HG03354 (cell line): ENCODE measurements around the gene TNFAIP3.
A peak's percentile ranks its signal among the peaks of the same experiment; 100 is the strongest.
"Not testable (repeated sequence)": the region's sequence is repeated elsewhere in the genome, so short reads cannot be mapped to it uniquely, and the experiment has no call there.

Source experiments
- ATAC-seq: cut with Tn5 transposase; IDR thresholded peaks from one replicate; pipeline ENCODE4 v1.9.1; 2021; ENCODE audit warnings: mild to moderate bottlenecking; ENCODE audit not compliant: unreplicated experiment, poor library complexity, severe bottlenecking

Gene TNFAIP3

GRCh38 chr6:137866914-137867684, at the start of gene TNFAIP3:
Gene TNFAIP3, plus strand, starts transcription at chr6:137867259. Its CDS starts 3,969 bp downstream, at chr6:137871228.
- ATAC-seq = peak; percentile 78

DNA sequence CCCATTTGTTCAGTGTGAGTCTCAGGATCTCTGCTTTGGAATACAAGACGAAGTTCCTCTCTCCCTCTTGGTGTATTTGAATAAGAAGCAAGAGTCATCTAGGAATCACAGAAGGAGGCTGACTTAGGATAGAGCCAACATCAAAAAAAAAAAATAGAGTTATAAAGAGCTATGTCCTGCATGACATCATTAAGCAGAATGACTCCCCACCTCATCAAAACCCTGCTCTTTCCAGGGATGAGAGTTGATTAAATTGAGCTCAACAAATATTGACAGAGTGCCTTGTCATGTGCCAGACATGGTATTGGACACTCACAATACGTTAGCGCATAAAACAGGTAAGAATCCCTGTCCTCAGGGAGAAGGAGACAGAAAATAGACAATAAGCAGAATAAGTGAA, 48.6 kb upstream of the TNFAIP3 start:
- no peak for ATAC-seq

DNA sequence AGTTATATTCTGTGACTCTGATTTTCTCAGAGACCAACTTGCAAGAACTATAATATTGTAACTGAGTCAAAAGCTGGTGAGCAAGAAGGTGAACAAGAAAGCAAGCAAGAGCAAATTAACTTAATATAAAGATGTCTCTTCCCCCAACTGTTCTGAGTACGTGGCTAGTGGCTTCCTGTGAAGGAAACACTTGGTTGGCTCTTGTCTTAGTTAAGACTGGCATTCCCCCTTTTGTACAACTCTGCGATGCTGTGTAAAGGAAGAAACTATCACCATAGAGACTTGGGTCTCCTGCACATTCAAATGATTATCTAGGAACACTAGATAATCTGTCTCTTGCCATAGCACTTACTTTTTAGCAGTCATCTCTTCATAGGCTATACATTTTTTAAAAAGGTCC, 47.3 kb upstream of the TNFAIP3 start:
- ATAC-seq = no peak

DNA sequence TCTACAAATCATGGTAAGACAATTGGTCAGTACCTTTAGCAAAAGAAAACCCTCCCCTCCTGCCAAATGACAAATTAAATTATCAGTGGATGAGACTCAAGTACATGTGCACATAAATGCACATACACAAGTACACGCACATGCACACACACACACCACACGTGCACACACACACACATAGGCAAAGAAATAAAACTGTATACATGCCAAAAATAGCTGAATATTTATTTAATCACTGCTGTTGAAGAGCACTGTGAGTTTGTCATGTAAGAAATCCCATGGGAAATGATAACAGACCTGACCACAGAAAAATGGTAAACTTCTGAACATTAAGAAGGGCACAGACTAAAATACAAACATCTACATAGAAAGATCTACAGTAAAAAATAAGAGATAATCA, 46.6 kb upstream of the TNFAIP3 start:
- no peak for ATAC-seq

- no peak for ATAC-seq
Measured at GRCh38 chr6:137820952-137821351, 46.1 kb upstream of the TNFAIP3 start.

- no peak for ATAC-seq
Measured at GRCh38 chr6:137821491-137821890, 45.6 kb upstream of the TNFAIP3 start.

- ATAC-seq = no peak
Measured at GRCh38 chr6:137823826-137824555, 43.1 kb upstream of the TNFAIP3 start.

DNA sequence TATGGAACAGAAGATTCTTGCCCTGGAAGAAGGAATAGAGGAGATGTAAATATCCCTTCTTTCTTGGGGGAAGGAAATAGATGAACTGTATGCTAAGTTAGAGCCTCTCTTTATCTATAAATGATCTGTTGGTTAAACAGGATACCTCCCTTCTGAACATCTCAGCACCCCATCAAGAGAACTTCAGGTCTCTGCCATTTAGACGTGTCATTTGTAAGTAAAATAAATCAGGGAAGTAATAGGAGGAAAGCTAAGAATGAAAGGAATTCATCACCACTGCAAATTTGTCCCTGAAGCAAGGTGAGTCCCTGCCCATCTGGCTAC, 42.5 kb upstream of the TNFAIP3 start:
- ATAC-seq = no peak

DNA sequence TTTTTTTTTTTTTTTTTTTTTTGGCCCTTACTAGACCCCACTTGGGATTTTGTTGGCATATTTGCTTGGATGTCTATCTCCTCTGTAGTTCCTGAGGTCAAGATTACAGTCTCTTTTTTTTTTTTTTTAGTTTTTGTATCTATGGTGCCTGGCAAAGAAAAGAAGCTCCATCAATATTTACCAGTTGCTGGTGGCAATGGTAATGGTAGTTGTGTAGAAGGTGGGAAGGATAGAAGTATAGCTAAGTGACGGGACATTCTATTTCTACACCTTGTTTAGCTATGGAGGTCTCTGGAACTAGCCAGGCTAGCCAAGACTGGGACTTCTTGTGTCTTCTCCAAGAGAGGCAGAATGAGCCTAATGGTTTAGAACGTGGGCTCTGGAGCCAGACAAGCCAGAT, 42.2 kb upstream of the TNFAIP3 start:
- ATAC-seq = no peak

DNA sequence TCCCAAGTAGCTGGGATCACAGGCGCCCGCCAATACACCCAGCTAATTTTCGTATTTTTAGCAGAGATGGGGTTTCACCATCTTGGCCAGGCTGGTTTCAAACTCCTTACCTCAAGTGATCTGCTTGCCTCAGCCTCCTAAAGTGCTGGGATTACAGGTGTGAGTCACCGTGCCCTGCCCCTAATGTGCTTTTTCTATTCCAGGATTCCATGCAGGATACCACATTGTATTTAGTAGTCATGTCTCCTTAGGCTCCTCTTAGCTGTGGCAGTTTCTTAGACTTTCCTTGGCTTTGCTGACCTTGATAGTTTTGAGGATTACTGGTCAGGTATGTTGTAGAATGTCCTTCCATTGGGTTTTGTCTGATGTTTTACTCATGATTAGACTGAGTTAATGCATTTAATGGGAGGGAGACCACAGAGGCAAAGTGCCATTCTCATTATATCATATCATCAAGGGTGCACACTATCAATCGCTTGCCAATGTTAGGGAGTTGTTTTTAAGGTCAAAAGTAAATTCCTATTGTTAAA, 39.6 kb upstream of the TNFAIP3 start:
- ATAC-seq = no peak

- peak; percentile 51 for ATAC-seq
Measured at GRCh38 chr6:137827977-137828810, 38.9 kb upstream of the TNFAIP3 start.

DNA sequence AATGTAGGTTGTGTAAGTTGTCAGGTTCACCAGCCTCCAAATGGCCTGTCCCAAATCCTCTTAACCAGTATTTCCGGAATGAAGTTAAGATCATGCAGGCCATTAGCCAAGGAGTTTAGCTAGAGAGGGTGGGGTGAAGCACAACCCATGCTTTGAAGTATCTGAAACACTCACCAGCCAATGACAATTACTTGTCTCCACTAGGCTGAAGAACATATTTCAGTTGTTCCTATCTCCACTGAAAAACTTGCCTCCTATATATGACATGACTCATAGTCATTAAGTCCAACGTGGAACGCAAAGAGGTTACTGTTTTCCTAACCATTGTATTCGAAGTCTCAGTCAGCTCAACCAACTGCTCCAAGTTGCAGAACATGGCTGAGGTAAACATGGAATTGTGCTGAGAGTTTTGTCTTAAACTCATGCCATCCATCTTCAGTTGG, 37.4 kb upstream of the TNFAIP3 start:
- no peak for ATAC-seq

DNA sequence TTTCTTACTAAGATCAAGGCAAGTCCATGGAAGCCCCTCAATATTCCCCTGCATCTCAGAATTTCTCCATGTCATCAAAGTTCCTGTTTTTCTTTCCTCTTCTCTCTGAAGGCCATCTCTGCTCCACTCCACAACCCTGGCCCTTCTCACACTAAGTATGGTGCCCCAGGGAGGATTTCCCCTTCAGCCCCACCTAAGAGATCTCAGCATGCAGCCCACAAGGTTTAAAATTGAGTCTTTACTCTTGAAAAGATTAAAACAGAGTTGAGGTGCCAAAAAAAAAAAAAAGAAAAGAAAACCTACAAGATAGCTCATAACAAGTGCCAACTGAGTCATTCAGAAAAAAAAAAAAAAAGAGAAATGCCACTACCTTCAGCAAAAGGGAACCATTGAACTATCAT, 36.5 kb upstream of the TNFAIP3 start:
- ATAC-seq = no peak

GRCh38 chr6:137832110-137832509, 34.9 kb upstream of the TNFAIP3 start:
- ATAC-seq = no peak

DNA sequence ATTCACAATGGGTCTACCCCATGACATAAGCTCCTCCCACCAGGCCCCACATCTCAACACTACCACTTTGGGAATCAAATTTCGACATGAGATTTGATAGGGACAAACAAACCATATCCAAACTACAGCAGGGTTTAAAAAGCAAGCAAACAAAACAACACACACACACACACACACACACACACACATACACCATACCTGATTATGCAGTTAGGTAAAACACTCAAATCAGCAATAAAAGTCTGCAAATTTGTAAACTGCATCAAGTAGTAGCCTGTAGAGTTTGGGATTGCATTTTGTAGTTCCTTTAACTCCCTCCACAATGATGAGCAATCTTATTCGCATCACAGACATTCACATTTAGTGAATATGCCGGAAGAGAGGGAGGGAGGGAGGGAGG, 32.6 kb upstream of the TNFAIP3 start:
- no peak for ATAC-seq

DNA sequence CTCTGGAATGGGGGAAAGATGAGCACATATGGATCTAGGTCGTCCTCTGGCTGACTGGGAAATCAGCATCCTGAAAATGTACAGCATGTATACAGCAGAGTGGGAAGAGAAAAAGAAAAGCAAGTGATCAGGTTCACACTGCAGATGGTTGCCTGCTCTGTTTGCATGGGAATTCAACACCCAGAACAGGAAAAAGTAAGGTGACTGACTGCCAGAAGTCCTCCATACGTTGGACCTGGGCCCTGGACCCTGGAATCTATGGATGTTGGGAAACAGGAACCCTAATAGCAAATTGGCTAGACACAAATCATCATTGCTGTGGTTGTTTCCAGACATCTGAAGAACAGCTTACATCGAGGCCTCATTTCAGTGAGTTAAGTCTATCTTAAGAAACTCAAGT, 30.3 kb upstream of the TNFAIP3 start:
- ATAC-seq = no peak

GRCh38 chr6:137838090-137838489, 29.0 kb upstream of the TNFAIP3 start:
- ATAC-seq = not testable (repeated sequence)

- not testable (repeated sequence) for ATAC-seq
Measured at GRCh38 chr6:137838597-137838996, 28.5 kb upstream of the TNFAIP3 start.

DNA sequence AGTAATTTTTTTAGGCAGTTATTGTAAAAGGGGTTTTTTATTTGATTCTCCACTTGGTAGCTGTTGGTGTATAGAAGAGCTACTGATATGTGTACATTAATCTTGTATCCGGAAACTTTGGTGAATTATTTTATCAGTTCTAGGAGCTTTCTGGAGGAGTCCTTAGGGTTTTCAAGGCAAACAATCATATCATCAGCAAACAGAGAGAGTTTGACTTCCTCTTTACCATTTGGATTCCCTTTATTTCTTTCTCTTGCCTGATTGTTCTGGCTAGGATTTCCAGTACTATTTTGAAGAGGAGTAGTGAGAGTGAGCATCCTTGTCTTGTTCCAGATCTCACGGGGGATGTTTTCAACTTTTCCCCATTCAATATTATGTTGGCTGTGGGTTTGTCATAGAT, 28.0 kb upstream of the TNFAIP3 start:
- no peak for ATAC-seq

DNA sequence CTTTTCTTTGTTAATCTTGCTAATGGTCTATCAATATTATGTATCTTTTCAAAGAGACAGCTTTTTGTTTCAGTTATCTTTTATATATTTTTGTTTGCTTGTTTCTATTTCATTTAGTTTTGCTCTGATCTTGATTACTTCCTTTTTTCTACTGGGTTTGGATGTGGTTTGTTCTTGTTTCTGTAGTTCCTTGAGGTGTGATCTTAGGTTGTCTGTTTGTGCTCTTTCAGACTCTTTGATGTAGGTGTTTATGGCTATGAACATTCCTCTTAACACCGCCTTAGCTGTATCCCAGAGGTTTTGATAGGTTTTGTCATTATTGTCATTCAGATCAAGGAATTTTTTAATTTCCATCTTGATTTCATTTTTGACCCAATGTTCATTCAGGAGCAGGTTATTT, 26.8 kb upstream of the TNFAIP3 start:
- ATAC-seq = no peak
